GM12878 (cell line): ENCODE measurements around the gene OR10H4. TPM values are rescaled to one million over a fixed set of nuclear protein-coding genes. Genes with fewer than 3 reads are reported as not detected.

ENCODE experiments used
- ATAC-seq: fragments of 200-7000 bp; cut with Tn5 transposase; 3 replicates; pipeline ENCODE4 v1.9.1; 2020; ENCODE audit warnings: mild to moderate bottlenecking, moderate library complexity
- Bru-seq: library from RNA; stranded (reverse); fragments of 400-500 nt; gene quantifications from one replicate; lab custom pipeline; 2021; lab: Mats Ljungman, UMichigan
- BruChase-seq, 2 experiments: library from RNA; stranded (reverse); fragments of 400-500 nt; gene quantifications; one replicate each; lab custom pipeline; 2021; lab: Mats Ljungman, UMichigan
- BruUV-seq: library from RNA; stranded (reverse); fragments of 400-500 nt; replicated peaks from 2 replicates; lab custom pipeline; 2021; lab: Mats Ljungman, UMichigan
- CTCF ChIA-PET: fragments of 300-600 bp; sonication (Branson Sonifier 250); formaldehyde crosslinking; extraction: SDS; loops from one replicate; lab custom pipeline; 2021; ENCODE audit warnings: inconsistent platforms; lab: Yijun Ruan, JAX
- POLR2A ChIA-PET: fragments of 350-600 bp; formaldehyde crosslinking; extraction: SDS; loops from one replicate; lab custom pipeline; 2021; ENCODE audit warnings: inconsistent platforms; lab: Charles Lee
- RAD21 ChIA-PET: fragments of 300-600 bp; sonication (Branson Sonifier 250); formaldehyde crosslinking; loops from one replicate; lab custom pipeline; 2023; ENCODE audit warnings: antibody characterized with exemption; ENCODE audit not compliant: unreplicated experiment; lab: Charles Lee
- SMC1A ChIA-PET: fragments of 300-600 bp; sonication (Branson Sonifier 250); formaldehyde crosslinking; loops from one replicate; lab custom pipeline; 2023; ENCODE audit not compliant: unreplicated experiment, uncharacterized antibody; lab: Charles Lee
- DNase-seq: peaks from one replicate; pipeline ENCODE4 v3.0.0-alpha.2; 2011; ENCODE audit warnings: low read depth, low spot score
- FAIRE-seq: peaks from 3 replicates; lab custom pipeline; 2011; peaks lifted over from hg19 to GRCh38; lab: Jason Lieb, UNC
- H2AFZ ChIP-seq: 2 replicates; pipeline ENCODE4 v1.6.0; 2011; ENCODE audit warnings: low read depth, low read length, control low read depth; ENCODE audit not compliant: control insufficient read depth
- H3K27ac ChIP-seq: 2 replicates; pipeline ENCODE4 v1.5.1; 2011; ENCODE audit warnings: control low read depth; ENCODE audit not compliant: control insufficient read depth, insufficient read depth
- H3K27me3 ChIP-seq, 2 experiments: replicated peaks in 1 of 2; 2 replicates each; pipeline versions ENCODE4 v1.6.0 to v1.6.1; 2011; ENCODE audit warnings: low read length in 1 of 2; ENCODE audit not compliant: control insufficient read depth in 2 of 2, insufficient read depth in 2 of 2
- H3K36me3 ChIP-seq, 2 experiments: 2 replicates each; pipeline ENCODE4 v1.5.1; 2011; ENCODE audit warnings: low read length in 1 of 2; ENCODE audit not compliant: control insufficient read depth in 2 of 2, insufficient read depth in 2 of 2
- H3K4me1 ChIP-seq: 2 replicates; pipeline ENCODE4 v1.6.1; 2011; ENCODE audit warnings: mild to moderate bottlenecking, low read length, moderate library complexity, mixed read lengths; ENCODE audit not compliant: control insufficient read depth, insufficient read depth
- H3K4me2 ChIP-seq: 2 replicates; pipeline ENCODE4 v1.6.0; 2011; ENCODE audit warnings: control low read depth; ENCODE audit not compliant: control insufficient read depth, insufficient read depth
- H3K4me3 ChIP-seq: fragments of 200-600 bp; sonication (generic); 2 replicates; pipeline ENCODE4 v1.5.1; 2016
- H3K79me2 ChIP-seq: 2 replicates; pipeline ENCODE4 v1.6.0; 2011; ENCODE audit warnings: low read length; ENCODE audit not compliant: control insufficient read depth, insufficient read depth
- H3K9ac ChIP-seq: 2 replicates; pipeline ENCODE4 v1.8.0; 2011; ENCODE audit warnings: low read length, control low read depth, mixed read lengths; ENCODE audit not compliant: control insufficient read depth, insufficient read depth
- H3K9me3 ChIP-seq: replicated peaks from 3 replicates; pipeline ENCODE4 v1.5.1; 2011; ENCODE audit warnings: mild to moderate bottlenecking, low read length; ENCODE audit not compliant: control insufficient read depth, insufficient read depth
- H4K20me1 ChIP-seq: 2 replicates; pipeline ENCODE4 v1.6.0; 2011; ENCODE audit not compliant: control insufficient read depth, insufficient read depth
- ATF7 ChIP-seq: fragments of 450-650 bp; IDR thresholded peaks from 2 replicates; pipeline ENCODE4 v1.6.1; 2016; ENCODE audit warnings: low read depth, mild to moderate bottlenecking
- CEBPB ChIP-seq, 2 experiments: fragments of 150-350 bp in 1 of 2; IDR thresholded peaks; 2 replicates each; pipeline ENCODE4 v1.6.1; 2012 to 2014; ENCODE audit warnings: low read depth in 2 of 2, low read length in 2 of 2, borderline replicate concordance in 1 of 2, inconsistent platforms in 1 of 2
- CHD4 ChIP-seq: fragments of 200-600 bp; sonication (generic); IDR thresholded peaks from 2 replicates; pipeline ENCODE4 v1.6.1; 2016; ENCODE audit warnings: mild to moderate bottlenecking
- MTA2 ChIP-seq: fragments of 450-650 bp; IDR thresholded peaks from 2 replicates; pipeline ENCODE4 v1.6.1; 2016; ENCODE audit warnings: low read depth, mild to moderate bottlenecking, moderate library complexity
- MYC ChIP-seq: IDR thresholded peaks from 2 replicates; pipeline ENCODE4 v1.6.1; 2011; ENCODE audit warnings: mild to moderate bottlenecking, low read length, moderate library complexity, inconsistent platforms; ENCODE audit not compliant: insufficient read depth, insufficient replicate concordance, insufficient read length, severe bottlenecking
- RBBP5 ChIP-seq: fragments of 200-600 bp; sonication (generic); conservative IDR thresholded peaks from 2 replicates; pipeline ENCODE4 v1.6.1; 2016
- RFX5 ChIP-seq: IDR thresholded peaks from 2 replicates; pipeline ENCODE4 v1.6.1; 2011; ENCODE audit warnings: low read depth, low read length, improper control_type of control experiment
- SMAD5 ChIP-seq: IDR thresholded peaks from 2 replicates; pipeline ENCODE4 v1.6.1; 2016; ENCODE audit warnings: antibody characterized with exemption, low read depth
- SMARCA5 ChIP-seq: fragments of 450-650 bp; IDR thresholded peaks from 2 replicates; pipeline ENCODE4 v1.6.1; 2017; ENCODE audit warnings: mild to moderate bottlenecking
- STAT1 ChIP-seq: fragments of 450-650 bp; conservative IDR thresholded peaks from 2 replicates; pipeline ENCODE4 v1.6.1; 2014; ENCODE audit warnings: antibody characterized with exemption, mild to moderate bottlenecking
- TCF7 ChIP-seq: IDR thresholded peaks from 2 replicates; pipeline ENCODE4 v1.6.1; 2014; ENCODE audit warnings: antibody characterized with exemption, borderline replicate concordance
- YBX1 ChIP-seq: fragments of 450-650 bp; IDR thresholded peaks from 2 replicates; pipeline ENCODE4 v1.6.1; 2016; ENCODE audit warnings: antibody characterized with exemption
- ZNF207 ChIP-seq: fragments of 450-650 bp; IDR thresholded peaks from 2 replicates; pipeline ENCODE4 v1.6.1; 2014; ENCODE audit warnings: antibody characterized with exemption, mild to moderate bottlenecking, borderline replicate concordance
- ZZZ3 ChIP-seq: IDR thresholded peaks from 2 replicates; pipeline ENCODE4 v1.6.1; 2011; ENCODE audit warnings: low read depth; ENCODE audit not compliant: control insufficient read depth, insufficient read length
- in situ Hi-C: fragments of 300-500 bp; cut with MboI; formaldehyde crosslinking; loops from 9 replicates; pipeline ENCODE4 v1.14.3; 2018; ENCODE audit warnings: mixed read lengths
- intact Hi-C: fragments of 100-400 bp; cut with micrococcal nuclease; formaldehyde crosslinking; loops from one replicate; pipeline ENCODE4 v1.14.2; 2022; ENCODE audit not compliant: unreplicated experiment
- long read RNA-seq, 2 experiments: library from polyadenylated mRNA; unstranded; transcript quantifications; one replicate each; pipeline ENCODE4 v2.0.0, GENCODE V29; 2019 to 2020
- polyA minus RNA-seq, 3 experiments: library from RNA; depleted of rRNA, polyadenylated mRNA; stranded (reverse); fragments of >200 nt; gene quantifications; 2 replicates each; pipeline ENCODE4 v1.2.3, GENCODE V29; 2011
- polyA plus RNA-seq, 11 experiments: library from polyadenylated mRNA; depleted of rRNA in 4 of 11; unstranded in 6 of 11; stranded (reverse) in 5 of 11; fragments of >200 nt; fragmentation: Nextera tagmentation in 4 of 11; fragmentation: Illumina TruSeq in 1 of 11; extraction: Ambion mirVana in 4 of 11; extraction: Trizol in 1 of 11; gene quantifications; 1 replicate in 1 of 11; 2 replicates in 10 of 11; pipeline versions ENCODE4 v1.2.1 to v1.2.3, GENCODE V29; 2011 to 2016; ENCODE audit warnings: inconsistent platforms in 2 of 11, missing spikeins in 2 of 11, low read depth in 1 of 11
- total RNA-seq, 4 experiments: library from RNA; depleted of rRNA in 3 of 4; stranded (reverse); fragments of >200 nt in 3 of 4; fragmentation: Illumina TruSeq in 1 of 4; extraction: Trizol in 1 of 4; gene quantifications; 2 replicates each; pipeline versions ENCODE4 v1.2.1 to v1.2.3, GENCODE V29; 2013 to 2021
- TF ChIP-seq, protein P1 (sequence below): fragments of 450-650 bp; IDR thresholded peaks from 2 replicates; pipeline ENCODE4 v1.6.1; 2017; ENCODE audit warnings: antibody characterized with exemption, mild to moderate bottlenecking, moderate library complexity
- TF ChIP-seq, protein P2 (sequence below): IDR thresholded peaks from 2 replicates; pipeline ENCODE4 v1.6.1; 2012; ENCODE audit warnings: low read depth, low read length, improper control_type of control experiment

Gene OR10H4, protein sequence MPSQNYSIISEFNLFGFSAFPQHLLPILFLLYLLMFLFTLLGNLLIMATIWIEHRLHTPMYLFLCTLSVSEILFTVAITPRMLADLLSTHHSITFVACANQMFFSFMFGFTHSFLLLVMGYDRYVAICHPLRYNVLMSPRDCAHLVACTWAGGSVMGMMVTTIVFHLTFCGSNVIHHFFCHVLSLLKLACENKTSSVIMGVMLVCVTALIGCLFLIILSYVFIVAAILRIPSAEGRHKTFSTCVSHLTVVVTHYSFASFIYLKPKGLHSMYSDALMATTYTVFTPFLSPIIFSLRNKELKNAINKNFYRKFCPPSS
- total RNA-seq (2013; cell fraction: nucleolus; rRNA removed) = not detected in 2 replicates
- total RNA-seq (2014; rRNA removed) = not detected in 2 replicates
- total RNA-seq (2014; rRNA removed; fragmentation: Illumina TruSeq; extraction: Trizol) = not detected in 2 replicates
- not detected in 2 replicates for total RNA-seq (2021)
- polyA plus RNA-seq (2011; ENCODE audit: low read depth) = not detected
- polyA plus RNA-seq (2011; rRNA removed) = not detected in 2 replicates
- polyA plus RNA-seq (2011; cell fraction: cytosol; rRNA removed) = not detected in 2 replicates
- not detected in 2 replicates for polyA plus RNA-seq (2011; cell fraction: nucleus; rRNA removed)
- not detected in 2 replicates for polyA plus RNA-seq (2012)
- polyA plus RNA-seq (2014; fragmentation: Illumina TruSeq; extraction: Trizol) = not detected in 2 replicates
- polyA plus RNA-seq (2014; fragmentation: Nextera tagmentation; extraction: Ambion mirVana) = not detected
- not detected in 2 replicates for polyA plus RNA-seq (2014; rRNA removed)
- polyA plus RNA-seq (2016; fragmentation: Nextera tagmentation; extraction: Ambion mirVana) = not detected
- not detected in 2 replicates for polyA minus RNA-seq (2011; rRNA and poly(A)+ RNA removed)
- not detected in 2 replicates for polyA minus RNA-seq (2011; cell fraction: cytosol; rRNA and poly(A)+ RNA removed)
- polyA minus RNA-seq (2011; cell fraction: nucleus; rRNA and poly(A)+ RNA removed) = not detected in 2 replicates
- Bru-seq, nascent RNA = not detected
- BruChase-seq, experiment 1, labeled RNA remaining after a 6-hour chase = not detected
- BruChase-seq, experiment 2, labeled RNA remaining after a 2-hour chase = not detected
- long read RNA-seq, experiment 1 = 0 reads
- long read RNA-seq, experiment 2 = 0 reads

DNA sequence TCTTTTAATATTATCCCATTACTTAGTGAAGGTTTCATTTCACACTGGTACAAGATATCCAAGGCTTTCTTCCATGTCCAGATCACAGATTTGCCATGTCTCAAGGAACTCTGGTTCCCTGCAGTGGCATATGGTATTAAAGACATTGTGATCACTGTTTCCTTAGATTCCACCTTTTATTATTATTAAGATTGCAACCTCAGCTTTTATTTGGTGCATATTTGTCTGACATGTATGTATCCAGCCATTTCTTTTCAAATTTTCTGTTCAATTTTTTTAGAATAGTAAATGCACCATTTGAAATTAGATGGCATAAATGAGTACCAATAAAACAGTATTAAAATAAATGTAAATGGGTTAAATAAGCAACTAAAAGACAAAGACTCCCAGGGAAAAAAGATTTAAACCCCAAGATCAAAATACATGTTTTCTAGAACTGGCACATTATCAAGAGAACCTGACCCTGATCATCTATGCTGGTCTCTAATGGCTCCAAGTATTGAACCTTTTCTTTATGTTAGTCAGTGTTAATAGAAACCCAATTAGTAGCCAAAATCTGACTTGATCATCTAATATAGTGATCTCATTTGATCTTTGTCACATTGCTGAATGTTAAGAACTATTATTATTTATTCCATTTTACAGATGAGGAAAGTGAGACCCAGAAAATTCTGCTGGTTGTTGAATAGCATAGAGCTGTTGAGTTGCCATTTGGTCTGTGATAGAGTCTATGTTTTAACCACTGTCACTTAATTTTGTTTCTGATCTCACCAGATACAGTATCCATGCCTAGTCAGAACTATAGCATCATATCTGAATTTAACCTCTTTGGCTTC is at the start of gene OR10H4:
Gene OR10H4, plus strand, starts transcription at position 786 of the 836 bp plus-strand sequence. Its CDS starts 0 bp downstream, at position 786.
- no TSS peak for BruUV-seq
- Histone ChIP-seq H3K27me3 (no peaks in the 10 kb centered on the region), H3K9me3 (no peaks in the 10 kb centered on the region; the same call in 2 of the 3 replicates), H3K4me3 (no peak within 1 kb of the TSS), H3K4me1 (no peaks in the 10 kb centered on the region), H4K20me1 (no peaks in the 10 kb centered on the region), H3K27ac (no peak within 1 kb of the TSS), H3K36me3 (no peaks in the 10 kb centered on the region), H3K79me2 (no peaks in the 10 kb centered on the region), H3K4me2 (no peak within 1 kb of the TSS), H3K9ac (no peak within 1 kb of the TSS), H2AFZ (no peak within 1 kb of the TSS)
- ATAC-seq (no peak), FAIRE-seq (no peak), DNase-seq (no peak)
- CTCF ChIA-PET = no interaction called here
- intact Hi-C loops (no loop called here), in situ Hi-C loops (no loop called here)
- SMC1A ChIA-PET = no interaction called here
- POLR2A ChIA-PET = no interaction called here
- RAD21 ChIA-PET = no interaction called here
- TF ChIP-seq YBX1 (no peak), SMARCA5 (no peak), STAT1 (no peak), ZNF207 (no peak), RFX5 (no peak), CHD4 (no peak), RBBP5 (no peak), ZZZ3 (no peak), ATF7 (no peak), CEBPB (IDR thresholded peaks at IDR 0.05; ENCODE audit: borderline replicate concordance in 1 of 2, low read depth in 2 of 2, low read length in 2 of 2) (no peak), MYC (no peak), MTA2 (no peak), SMAD5 (no peak), TCF7 (no peak)
- TF ChIP-seq, protein P1, sequence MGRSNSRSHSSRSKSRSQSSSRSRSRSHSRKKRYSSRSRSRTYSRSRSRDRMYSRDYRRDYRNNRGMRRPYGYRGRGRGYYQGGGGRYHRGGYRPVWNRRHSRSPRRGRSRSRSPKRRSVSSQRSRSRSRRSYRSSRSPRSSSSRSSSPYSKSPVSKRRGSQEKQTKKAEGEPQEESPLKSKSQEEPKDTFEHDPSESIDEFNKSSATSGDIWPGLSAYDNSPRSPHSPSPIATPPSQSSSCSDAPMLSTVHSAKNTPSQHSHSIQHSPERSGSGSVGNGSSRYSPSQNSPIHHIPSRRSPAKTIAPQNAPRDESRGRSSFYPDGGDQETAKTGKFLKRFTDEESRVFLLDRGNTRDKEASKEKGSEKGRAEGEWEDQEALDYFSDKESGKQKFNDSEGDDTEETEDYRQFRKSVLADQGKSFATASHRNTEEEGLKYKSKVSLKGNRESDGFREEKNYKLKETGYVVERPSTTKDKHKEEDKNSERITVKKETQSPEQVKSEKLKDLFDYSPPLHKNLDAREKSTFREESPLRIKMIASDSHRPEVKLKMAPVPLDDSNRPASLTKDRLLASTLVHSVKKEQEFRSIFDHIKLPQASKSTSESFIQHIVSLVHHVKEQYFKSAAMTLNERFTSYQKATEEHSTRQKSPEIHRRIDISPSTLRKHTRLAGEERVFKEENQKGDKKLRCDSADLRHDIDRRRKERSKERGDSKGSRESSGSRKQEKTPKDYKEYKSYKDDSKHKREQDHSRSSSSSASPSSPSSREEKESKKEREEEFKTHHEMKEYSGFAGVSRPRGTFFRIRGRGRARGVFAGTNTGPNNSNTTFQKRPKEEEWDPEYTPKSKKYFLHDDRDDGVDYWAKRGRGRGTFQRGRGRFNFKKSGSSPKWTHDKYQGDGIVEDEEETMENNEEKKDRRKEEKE = no peak
- TF ChIP-seq, protein P2, sequence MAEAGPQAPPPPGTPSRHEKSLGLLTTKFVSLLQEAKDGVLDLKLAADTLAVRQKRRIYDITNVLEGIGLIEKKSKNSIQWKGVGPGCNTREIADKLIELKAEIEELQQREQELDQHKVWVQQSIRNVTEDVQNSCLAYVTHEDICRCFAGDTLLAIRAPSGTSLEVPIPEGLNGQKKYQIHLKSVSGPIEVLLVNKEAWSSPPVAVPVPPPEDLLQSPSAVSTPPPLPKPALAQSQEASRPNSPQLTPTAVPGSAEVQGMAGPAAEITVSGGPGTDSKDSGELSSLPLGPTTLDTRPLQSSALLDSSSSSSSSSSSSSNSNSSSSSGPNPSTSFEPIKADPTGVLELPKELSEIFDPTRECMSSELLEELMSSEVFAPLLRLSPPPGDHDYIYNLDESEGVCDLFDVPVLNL = no peak
